ENCODE measurements around the gene HPSE2. TPM values are rescaled to one million over a fixed set of nuclear protein-coding genes. Genes with fewer than 3 reads are reported as not detected.
"Not testable (repeated sequence)": the region's sequence is repeated elsewhere in the genome, so short reads cannot be mapped to it uniquely, and the experiment has no call there.

The HPSE2 gene
- total RNA-seq, 1 experiment from 2014 or later = not detected

DNA sequence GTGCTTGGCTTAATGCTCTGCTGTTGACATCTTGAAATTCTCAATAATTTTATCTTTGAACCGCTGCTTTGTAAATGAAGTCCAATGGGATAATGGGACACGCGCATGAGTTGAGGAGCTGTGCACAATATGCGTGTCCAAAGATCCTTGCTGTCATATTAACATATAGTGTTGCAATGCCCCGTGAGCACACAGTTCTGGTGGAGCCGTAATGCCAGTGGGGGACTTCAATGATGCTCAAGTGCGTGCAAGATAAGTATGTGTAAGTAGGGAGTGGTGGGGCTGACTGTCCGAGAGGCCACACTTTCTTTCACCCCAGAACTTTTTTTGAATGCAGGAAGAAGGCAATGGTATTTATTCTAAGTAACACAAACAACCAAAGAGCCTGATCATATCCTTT is 711.5 kb downstream of the HPSE2 start:
- in situ Hi-C loops (cut with HindIII; ENCODE audit: low pct_unique_long_range_greater_than_20kb, low sequenced_read_pairs) = no loop called here
- DNase-seq (ENCODE audit: low read depth) = no peak

DNA sequence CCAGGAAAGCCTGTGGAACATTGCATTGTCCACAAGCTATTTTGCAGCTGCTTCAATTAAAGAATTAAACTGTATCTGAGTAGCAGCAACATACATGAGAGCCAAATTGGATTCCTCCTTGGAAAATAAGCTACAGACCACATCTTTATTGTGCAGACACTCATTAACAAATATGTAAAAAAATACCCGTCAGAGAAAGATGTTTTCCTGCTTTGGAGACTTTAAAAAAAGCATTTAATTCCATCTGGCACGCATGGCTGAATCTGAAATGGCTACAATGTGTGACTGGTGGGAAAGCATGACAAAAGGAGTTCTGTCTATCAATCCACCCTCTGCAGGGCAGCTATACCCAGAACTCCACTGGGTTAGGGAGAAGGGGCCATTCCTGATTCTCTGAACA is 715.8 kb downstream of the HPSE2 start:
- in situ Hi-C loops (cut with HindIII; ENCODE audit: low pct_unique_long_range_greater_than_20kb, low sequenced_read_pairs) = no loop called here
- no peak for DNase-seq (ENCODE audit: low read depth)

DNA sequence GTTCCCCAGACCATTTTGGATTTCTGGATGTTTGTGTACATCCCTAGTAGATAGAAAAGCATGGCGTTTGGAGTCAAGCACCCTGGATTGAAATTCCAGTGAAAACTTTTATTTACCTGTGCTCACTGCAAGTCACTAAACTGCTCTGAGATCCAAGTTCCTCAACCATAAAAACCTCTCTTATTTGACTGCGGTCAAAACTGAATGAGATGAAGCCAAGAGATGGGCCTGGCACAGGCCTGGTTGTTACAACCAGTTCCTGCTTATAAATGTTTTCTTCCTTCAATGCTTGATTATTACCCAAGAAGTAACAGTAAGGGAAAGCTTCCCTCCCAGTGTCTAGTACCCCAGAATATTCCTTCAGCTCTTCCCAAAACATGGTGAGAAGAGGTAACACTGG is 718.0 kb downstream of the HPSE2 start:
- in situ Hi-C loops (cut with HindIII; ENCODE audit: low pct_unique_long_range_greater_than_20kb, low sequenced_read_pairs) = no loop called here
- DNase-seq (ENCODE audit: low read depth) = no peak

DNA sequence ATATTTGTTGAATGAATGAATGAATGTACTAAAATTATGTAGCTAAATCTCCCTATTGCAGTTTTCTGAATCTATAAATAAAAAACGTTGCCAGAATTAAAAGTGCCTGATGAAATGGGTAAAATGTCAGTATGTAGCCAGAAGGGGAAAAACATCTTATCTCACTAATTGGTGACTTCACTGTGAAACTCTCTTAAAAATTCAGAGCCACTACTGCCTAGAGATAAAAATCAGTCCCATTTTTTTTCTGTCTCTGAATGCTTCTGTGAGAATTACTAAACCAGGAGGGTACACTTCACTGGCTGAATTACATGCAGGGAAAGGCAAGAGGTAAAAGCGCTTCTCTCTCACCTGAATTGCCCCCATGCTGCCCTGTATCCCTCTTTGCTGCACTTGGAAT is 719.3 kb downstream of the HPSE2 start:
- in situ Hi-C loops (cut with HindIII; ENCODE audit: low pct_unique_long_range_greater_than_20kb, low sequenced_read_pairs) = no loop called here

DNA sequence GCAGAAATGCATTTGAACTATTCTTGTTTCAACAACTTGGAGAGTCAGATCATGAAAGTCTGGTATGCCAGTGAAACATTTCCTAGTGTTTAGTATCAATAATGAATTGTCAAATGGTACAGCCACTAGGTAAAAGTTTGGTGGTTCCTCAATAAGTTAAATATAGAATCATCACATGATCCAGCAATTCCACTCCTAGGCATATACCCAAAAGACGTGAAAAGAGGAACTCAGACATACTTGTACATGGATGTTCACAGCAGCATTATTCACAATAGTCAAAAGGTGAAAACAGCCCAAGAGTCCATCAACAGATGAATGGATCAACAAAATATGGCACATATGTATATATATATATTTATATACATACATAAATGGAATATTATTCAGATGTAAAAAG is 721.9 kb downstream of the HPSE2 start:
- in situ Hi-C loops (cut with HindIII; ENCODE audit: low pct_unique_long_range_greater_than_20kb, low sequenced_read_pairs) = no loop called here
- DNase-seq (ENCODE audit: low read depth) = no peak

More for the DNA sequence above, 719.3 kb downstream of the HPSE2 start:
- DNase-seq (ENCODE audit: low read depth) = no peak

DNA sequence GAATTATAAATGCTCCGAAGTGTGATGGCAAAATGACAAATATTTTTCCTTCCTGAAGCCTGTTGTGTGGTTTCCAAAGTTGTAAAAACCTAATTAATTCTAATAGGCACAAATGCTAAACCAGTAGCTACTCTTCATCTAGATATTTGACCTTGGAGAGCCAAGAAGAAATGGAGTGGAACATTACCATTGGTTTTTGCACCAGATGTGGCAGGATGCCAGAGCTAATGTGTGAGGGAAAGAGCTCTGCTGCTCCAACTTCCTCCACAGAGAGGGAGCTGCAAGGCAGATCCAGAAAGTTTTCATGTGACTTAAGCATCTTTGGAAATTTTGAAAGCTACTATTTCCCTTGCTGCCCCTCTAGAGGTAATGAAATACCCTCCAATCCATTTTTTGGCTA is 723.8 kb downstream of the HPSE2 start:
- in situ Hi-C loops (cut with HindIII; ENCODE audit: low pct_unique_long_range_greater_than_20kb, low sequenced_read_pairs) = no loop called here
- DNase-seq (ENCODE audit: low read depth) = no peak

DNA sequence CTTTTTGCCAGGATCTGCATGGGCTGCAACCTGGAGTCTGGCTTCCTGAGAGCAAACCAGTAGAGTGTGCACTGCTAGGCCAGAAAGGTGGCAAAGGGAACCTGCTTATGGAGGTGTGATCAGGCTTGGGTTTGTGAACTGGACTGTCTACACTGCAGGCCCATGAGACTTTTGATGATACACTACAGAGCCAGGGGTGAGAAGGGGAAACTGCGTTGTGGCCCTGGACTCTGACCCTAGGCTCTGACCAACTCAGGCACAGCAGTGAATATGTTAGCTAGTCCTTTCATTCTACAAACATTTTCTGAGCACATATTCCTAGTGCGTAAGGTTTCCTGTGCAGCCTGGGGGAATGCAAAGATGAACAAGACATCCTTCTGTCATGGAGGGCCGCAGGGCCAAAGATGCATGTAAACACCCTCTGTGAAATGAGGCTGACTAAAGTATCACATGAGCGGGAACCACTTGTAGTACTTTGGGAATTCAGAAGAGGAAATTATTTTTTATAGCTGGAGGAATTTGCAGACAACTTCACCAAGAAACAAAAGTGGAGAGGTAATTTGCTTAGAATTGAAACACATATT is 725.1 kb downstream of the HPSE2 start:
- in situ Hi-C loops (cut with HindIII; ENCODE audit: low pct_unique_long_range_greater_than_20kb, low sequenced_read_pairs) = no loop called here
- no peak for DNase-seq (ENCODE audit: low read depth)

DNA sequence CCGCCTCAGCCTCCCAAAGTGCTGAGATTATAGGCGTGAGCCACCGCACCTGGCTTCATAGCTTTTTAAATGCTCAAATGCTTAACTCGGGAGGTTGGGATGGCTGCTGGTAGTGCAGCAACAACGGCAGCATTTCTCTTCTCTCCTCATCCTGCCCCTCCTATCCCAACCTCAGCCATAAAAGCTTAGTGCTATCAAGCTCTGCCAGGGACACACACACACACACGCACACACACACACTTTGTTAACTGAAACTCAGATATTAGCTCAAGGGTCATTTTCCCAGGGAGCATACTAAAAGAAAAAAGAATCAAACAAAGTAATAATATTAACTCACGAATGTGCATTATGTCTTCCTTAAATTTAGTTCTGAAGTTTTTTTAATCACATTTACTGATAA is 725.9 kb downstream of the HPSE2 start:
- DNase-seq (ENCODE audit: low read depth) = no peak
- in situ Hi-C loops (cut with HindIII; ENCODE audit: low pct_unique_long_range_greater_than_20kb, low sequenced_read_pairs) = no loop called here

DNA sequence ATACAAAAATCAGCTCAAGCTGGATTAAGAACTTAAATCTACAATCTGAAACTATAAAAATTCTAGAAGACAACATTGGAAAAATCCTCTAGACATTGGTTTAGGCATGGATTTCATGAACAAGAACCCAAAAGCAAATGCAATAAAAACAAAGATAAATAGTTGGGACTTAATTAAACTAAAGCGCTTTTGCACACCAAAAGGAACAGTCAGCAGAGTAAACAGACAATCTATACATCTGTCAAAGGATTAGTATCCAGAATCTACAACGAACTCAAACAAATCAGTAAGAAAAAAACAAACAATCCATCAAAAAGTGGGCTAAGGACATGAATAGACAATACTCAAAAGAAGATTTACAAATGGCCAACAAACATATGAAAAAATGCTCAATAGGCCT is 733.1 kb downstream of the HPSE2 start:
- in situ Hi-C loops (cut with HindIII; ENCODE audit: low pct_unique_long_range_greater_than_20kb, low sequenced_read_pairs); DNase-seq (ENCODE audit: low read depth): not testable (repeated sequence)

DNA sequence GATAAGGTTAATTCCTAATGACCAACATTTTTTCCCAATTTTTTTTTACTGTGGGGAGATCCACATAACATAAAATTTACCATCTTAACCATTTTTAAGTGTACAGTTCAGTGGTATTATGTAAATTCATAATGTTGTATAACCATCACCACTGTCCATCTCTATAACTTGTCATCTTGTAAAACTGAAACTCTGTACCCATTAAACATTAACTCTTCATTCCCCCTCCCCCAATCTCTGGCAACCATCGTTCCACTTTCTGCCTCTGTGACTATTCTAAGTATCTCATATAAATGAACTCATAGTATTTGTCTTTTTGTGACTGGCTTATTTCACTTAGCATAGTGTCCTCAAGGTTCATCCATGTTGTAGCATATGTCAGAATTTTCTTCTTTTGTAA is 742.9 kb downstream of the HPSE2 start:
- no peak for DNase-seq (ENCODE audit: low read depth)
- in situ Hi-C loops (cut with HindIII; ENCODE audit: low pct_unique_long_range_greater_than_20kb, low sequenced_read_pairs) = no loop called here

DNA sequence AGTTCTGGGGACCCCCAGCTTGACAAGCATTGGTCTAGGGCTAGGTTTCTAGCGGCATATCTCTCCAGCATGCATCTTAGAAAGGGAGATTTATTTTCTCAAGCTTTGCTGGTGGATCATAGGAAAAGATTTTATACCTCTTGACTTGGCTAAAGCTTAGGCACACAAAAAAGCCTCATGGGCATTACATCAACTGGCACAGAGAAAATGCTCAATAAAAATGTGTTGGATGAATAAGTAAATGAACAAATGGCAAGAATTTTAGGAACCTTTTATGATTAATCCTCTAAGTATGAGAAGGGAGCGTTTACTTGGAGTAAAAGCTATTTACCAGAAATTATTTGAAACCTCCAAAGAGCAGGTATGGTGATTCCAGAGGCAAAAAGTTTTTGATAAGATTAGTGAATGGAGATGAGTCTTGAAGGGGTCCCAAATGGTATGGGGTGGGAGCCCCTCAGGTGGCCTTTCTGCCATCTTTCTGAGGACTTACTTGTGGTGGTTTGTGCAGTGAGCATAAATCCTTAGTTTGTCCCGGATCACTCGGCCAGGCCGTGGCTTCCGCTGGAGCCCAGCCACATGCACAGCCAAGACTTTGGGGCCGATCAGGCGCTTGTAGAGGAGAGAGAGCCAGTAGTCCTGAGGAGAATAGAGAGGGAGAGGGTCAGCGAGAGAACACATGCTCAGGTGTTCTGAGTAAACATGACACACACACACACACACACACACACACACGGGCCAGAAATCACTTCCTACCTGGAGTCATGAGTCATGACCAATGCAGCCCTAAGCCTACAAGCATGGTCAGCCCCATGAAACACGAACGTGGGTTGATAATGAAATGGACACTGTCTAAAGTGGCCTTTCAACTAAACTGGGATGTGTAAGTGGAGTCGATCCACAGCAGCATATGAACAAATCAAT is 745.8 kb downstream of the HPSE2 start:
- no peak for DNase-seq (ENCODE audit: low read depth)
- in situ Hi-C loops (cut with HindIII; ENCODE audit: low pct_unique_long_range_greater_than_20kb, low sequenced_read_pairs) = no loop called here

DNA sequence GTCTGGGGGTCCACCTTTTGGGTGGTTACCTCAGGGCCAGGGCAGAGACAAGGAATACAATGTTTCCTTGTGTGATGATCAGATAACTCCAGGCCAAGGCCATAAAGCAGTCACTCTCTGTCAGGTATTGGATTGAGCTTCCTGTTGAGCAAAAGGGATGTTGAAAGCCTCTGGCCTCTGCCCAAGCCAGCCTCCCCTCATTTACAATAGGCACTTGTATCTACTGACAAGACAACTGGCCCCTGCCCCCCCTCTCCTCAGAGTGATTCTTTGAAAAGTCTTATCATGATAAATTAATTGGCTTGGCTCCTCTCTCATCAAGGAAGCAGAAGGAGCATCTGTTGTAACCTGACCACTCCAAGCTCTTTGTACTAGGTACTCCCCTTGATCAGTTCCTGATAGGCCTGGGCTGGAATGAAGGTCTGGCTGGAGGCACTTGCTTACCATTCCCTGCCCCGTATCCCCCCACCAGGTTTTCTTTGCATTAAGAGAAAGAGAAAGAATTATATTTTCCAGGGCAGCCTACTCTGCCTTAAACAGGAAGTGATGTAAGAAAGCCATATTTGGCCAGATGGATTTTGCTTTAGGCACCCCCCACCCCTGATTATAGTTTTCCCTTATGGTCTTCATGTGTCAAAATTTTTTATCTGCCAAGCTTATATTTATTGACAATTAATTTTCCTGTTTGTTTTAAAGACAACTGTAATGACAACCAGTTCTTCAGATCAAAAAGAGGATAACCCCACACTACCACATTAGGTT is 746.8 kb downstream of the HPSE2 start:
- in situ Hi-C loops (cut with HindIII; ENCODE audit: low pct_unique_long_range_greater_than_20kb, low sequenced_read_pairs) = no loop called here
- DNase-seq (ENCODE audit: low read depth) = no peak

DNA sequence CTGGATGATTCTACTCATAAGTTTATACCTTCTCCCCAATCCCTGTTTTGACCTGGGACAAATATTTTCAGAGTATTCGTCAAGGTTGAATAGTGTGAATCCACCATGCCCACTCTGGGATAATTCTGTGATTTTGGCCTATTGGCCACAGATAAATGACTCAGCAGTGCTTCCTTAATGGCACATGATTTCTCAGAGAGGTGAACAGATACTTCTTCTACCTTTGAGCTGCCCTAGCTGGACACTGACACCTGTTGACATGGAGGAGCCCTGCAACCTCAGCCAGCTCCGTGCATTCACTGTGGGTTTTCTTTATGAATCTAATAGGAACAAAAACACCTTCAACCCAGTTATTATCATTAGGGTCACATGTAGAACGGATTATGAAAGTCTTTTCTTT is 748.0 kb downstream of the HPSE2 start:
- in situ Hi-C loops (cut with HindIII; ENCODE audit: low pct_unique_long_range_greater_than_20kb, low sequenced_read_pairs) = no loop called here
- no peak for DNase-seq (ENCODE audit: low read depth)

DNA sequence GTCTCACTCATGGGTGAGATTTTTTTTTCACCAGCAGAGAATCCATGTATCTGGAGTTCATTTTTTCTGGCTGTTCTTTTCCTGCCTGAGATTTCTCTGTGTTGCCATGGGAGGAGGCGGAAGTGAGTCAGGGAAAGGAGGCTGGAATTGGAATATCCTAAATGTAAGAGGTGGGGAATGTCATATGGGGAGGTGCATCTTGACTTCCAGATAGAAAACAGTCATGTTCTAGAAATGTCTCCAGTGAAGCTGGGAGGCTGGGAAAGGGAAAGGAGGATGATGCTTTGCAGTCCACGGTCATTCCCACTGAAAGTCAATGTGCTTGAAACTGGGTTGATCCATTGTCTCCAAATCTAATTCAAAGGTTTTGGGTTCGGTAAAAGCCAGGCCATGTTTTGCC is 749.2 kb downstream of the HPSE2 start:
- DNase-seq (ENCODE audit: low read depth) = no peak
- in situ Hi-C loops (cut with HindIII; ENCODE audit: low pct_unique_long_range_greater_than_20kb, low sequenced_read_pairs) = no loop called here

DNA sequence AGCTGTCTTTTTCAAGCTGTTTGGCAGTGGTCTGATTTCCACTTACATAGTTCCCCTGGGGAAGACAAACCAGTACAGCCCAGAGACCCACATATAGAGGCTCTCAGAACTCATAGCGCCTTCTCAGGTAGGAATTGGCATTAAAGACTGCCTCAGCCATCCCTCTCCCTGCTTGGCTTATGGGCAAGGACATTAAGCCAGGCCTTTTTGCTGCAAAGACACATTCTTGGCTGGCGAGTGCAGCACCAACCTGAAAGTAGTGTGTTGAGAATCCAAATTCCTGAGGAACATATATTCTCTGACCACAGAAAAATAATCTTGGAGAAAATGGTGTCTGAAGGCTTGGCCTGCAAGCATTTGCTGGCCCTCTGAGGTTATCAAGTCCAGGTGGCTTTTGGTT is 749.7 kb downstream of the HPSE2 start:
- no peak for DNase-seq (ENCODE audit: low read depth)
- in situ Hi-C loops (cut with HindIII; ENCODE audit: low pct_unique_long_range_greater_than_20kb, low sequenced_read_pairs) = no loop called here

DNA sequence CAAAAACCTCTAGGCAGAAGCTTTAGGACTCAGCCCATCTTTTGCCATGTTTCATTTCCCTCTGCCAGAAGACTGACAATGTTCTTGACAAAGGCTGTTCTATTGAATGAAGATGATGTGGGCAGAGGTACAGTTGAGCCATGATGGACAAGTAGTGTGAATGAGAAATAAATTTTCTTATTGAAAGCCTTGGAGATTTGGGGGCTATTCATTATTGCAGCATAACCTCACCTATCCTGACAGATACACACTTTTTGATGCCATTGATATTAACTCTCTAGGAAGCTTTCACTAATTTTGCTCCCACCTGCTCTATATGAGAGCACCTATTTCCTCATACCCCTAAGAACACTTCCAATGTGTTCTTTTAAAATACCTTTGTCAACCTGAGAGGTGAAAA is 752.0 kb downstream of the HPSE2 start:
- DNase-seq (ENCODE audit: low read depth) = no peak
- in situ Hi-C loops (cut with HindIII; ENCODE audit: low pct_unique_long_range_greater_than_20kb, low sequenced_read_pairs) = no loop called here

DNA sequence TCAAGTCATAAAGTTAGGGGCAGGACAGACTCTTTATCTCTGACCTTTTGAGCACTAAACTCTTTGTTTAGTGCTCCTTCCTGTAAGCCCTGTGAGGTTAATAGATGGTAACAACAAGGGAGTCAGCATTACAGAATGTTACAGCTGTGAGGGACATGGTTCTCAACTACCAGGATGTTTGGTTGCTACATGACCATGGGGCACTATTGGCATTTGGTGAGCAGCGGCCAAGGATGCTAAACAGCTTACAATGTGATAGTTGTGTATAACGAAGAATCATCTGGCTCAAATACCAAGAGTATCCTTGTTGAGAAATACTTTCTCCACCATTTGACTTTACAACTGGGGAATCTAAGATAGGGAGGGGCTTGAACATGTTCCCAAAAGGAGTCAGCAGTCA is 753.6 kb downstream of the HPSE2 start:
- in situ Hi-C loops (cut with HindIII; ENCODE audit: low pct_unique_long_range_greater_than_20kb, low sequenced_read_pairs) = no loop called here
- no peak for DNase-seq (ENCODE audit: low read depth)

DNA sequence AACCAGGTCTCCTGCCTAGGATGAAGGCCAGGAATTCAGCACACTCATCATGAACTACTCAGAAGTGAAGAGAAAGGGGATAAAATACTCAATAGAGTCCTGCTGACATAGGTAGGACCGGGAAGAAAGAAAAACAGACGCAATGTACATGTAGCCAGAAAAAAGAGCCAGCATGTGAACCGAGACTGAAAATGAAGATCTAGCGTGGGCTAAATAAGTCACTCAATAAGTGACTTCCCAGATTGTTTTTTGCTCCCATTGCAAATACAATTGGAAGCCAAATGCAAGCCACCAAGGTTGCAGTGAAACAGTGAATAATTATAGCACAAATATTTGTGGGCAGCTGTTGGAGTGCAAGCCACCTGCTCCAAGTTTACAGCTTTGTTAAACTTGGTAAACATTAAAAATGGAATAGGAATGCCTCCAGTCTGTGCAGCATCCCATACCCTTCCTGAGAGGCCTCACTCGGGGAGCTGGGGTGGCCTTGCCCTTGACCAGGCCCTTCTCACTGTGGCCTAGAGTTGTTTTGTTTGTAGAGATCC is 754.2 kb downstream of the HPSE2 start:
- in situ Hi-C loops (cut with HindIII; ENCODE audit: low pct_unique_long_range_greater_than_20kb, low sequenced_read_pairs) = no loop called here
- DNase-seq (ENCODE audit: low read depth) = no peak
